GM23248 (cell line): ENCODE measurements around the gene MRPL19. TPM values are rescaled to one million over a fixed set of nuclear protein-coding genes. Genes with fewer than 3 reads are reported as not detected.
A peak's percentile ranks its signal among the peaks of the same experiment; 100 is the strongest.

Source experiments
- DNase-seq: peaks from one replicate; pipeline ENCODE4 v3.0.0-alpha.2; 2015
- H2AFZ ChIP-seq: fragments of 200-600 bp; sonication (generic); 2 replicates; pipeline ENCODE4 v1.6.1; 2016; ENCODE audit warnings: antibody characterized with exemption
- H3F3A ChIP-seq: fragments of 200-600 bp; sonication (generic); 2 replicates; pipeline ENCODE4 v1.6.1; 2016; ENCODE audit warnings: mild to moderate bottlenecking, antibody characterized with exemption, mixed run types; ENCODE audit not compliant: insufficient read depth
- H3K27ac ChIP-seq: fragments of 200-600 bp; sonication (generic); 2 replicates; pipeline ENCODE4 v1.5.1; 2016; ENCODE audit warnings: mild to moderate bottlenecking
- H3K27me3 ChIP-seq: fragments of 200-600 bp; sonication (generic); replicated peaks from 2 replicates; pipeline ENCODE4 v1.6.1; 2016; ENCODE audit warnings: mild to moderate bottlenecking; ENCODE audit not compliant: insufficient read depth
- H3K36me3 ChIP-seq: fragments of 200-600 bp; sonication (generic); 2 replicates; pipeline ENCODE4 v1.6.1; 2016; ENCODE audit warnings: low read depth, mild to moderate bottlenecking
- H3K4me1 ChIP-seq: fragments of 200-600 bp; sonication (generic); 2 replicates; pipeline ENCODE4 v1.6.1; 2016; ENCODE audit warnings: mild to moderate bottlenecking; ENCODE audit not compliant: insufficient read depth
- H3K4me2 ChIP-seq: fragments of 200-600 bp; sonication (generic); one replicate; pipeline ENCODE4 v1.6.1; 2016; ENCODE audit warnings: mild to moderate bottlenecking; ENCODE audit not compliant: unreplicated experiment
- H3K4me3 ChIP-seq: fragments of 200-600 bp; sonication (generic); 2 replicates; pipeline ENCODE4 v1.5.1; 2016; ENCODE audit warnings: mild to moderate bottlenecking
- H3K79me2 ChIP-seq: fragments of 200-600 bp; sonication (generic); 2 replicates; pipeline ENCODE4 v1.6.1; 2016; ENCODE audit warnings: mild to moderate bottlenecking; ENCODE audit not compliant: insufficient read depth
- H3K9ac ChIP-seq: fragments of 200-600 bp; sonication (generic); 2 replicates; pipeline ENCODE4 v1.6.1; 2016; ENCODE audit warnings: mild to moderate bottlenecking
- H3K9me2 ChIP-seq: fragments of 200-600 bp; sonication (generic); 2 replicates; pipeline ENCODE4 v1.6.1; 2016; ENCODE audit warnings: mixed run types, mild to moderate bottlenecking, moderate library complexity; ENCODE audit not compliant: insufficient read depth
- H3K9me3 ChIP-seq: fragments of 200-600 bp; sonication (generic); one replicate; pipeline ENCODE4 v1.6.1; 2017; ENCODE audit warnings: low read depth
- H4K20me1 ChIP-seq: fragments of 200-600 bp; sonication (generic); 2 replicates; pipeline ENCODE4 v1.6.0; 2016; ENCODE audit not compliant: insufficient read depth
- EZH2 ChIP-seq: fragments of 200-600 bp; sonication (generic); IDR thresholded peaks from 2 replicates; pipeline ENCODE4 v1.6.1; 2018; ENCODE audit warnings: antibody characterized with exemption, mild to moderate bottlenecking; ENCODE audit not compliant: insufficient read depth, poor library complexity, severe bottlenecking
- EZH2phosphoT487 ChIP-seq: fragments of 200-600 bp; sonication (generic); IDR thresholded peaks from 2 replicates; pipeline ENCODE4 v1.6.1; 2018; ENCODE audit warnings: antibody characterized with exemption, moderate library complexity, mild to moderate bottlenecking, low read depth; ENCODE audit not compliant: insufficient read depth
- WGBS, 2 experiments: methylation state at CpG; one replicate each; pipeline ENCODE4 v1.1.6; 2015 to 2017; ENCODE audit warnings: low lambda C conversion rate in 2 of 2, low coverage in 1 of 2; ENCODE audit errors: missing lambda C conversion rate in 2 of 2; 5-methylcytosine and 5-hydroxymethylcytosine counted together
- in situ Hi-C: fragments of 300-500 bp; cut with MboI; formaldehyde crosslinking; loops from 2 replicates; pipeline ENCODE4 v1.15.0; 2020
- polyA plus RNA-seq: library from polyadenylated mRNA; unstranded; fragments of >200 nt; fragmentation: Nextera tagmentation; extraction: Ambion mirVana; gene quantifications from 2 replicates; pipeline ENCODE4 v1.2.1, GENCODE V29; 2016
- total RNA-seq: library from RNA; depleted of rRNA; stranded (reverse); fragments of >200 nt; shearing (Covaris generic); gene quantifications from 2 replicates; pipeline ENCODE4 v1.2.3, GENCODE V29; 2014

Gene MRPL19
- total and polyA plus RNA-seq, 2 experiments from 2014 or later: 48.7 to 55.2 TPM

DNA sequence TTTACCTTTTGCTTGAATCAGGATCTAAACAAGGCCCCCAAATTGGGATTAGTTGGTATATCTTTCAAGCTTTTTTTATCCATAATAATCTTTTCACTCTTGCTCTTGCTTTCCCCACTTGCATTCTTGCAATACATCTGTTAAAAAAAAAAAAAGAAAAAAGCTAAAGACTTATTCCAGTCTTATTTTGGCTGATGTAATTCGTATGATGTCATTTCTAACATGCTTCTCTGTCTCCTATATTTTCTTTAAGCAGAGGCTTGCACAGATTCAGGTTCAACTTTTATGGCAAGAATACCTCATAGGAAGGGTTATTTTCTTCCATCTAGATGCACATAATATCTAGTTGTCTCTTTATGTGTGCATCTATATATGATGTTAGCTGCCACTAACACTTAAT, 73.9 kb downstream of the MRPL19 start:
- H3K9ac ChIP-seq: no peak overlapping the region
- no peaks in the 10 kb centered on the region for H4K20me1 ChIP-seq
- H3K79me2 ChIP-seq: no peaks in the 10 kb centered on the region
- TF ChIP-seq EZH2 (no peak), EZH2phosphoT487 (no peak)
- no peak overlapping the region for H2AFZ ChIP-seq
- no peak for DNase-seq
- no peaks in the 10 kb centered on the region for H3K9me3 ChIP-seq
- WGBS, 2 experiments: 11 to 25% methylated on average over 1 of the region's 1 CpG
- H3K9me2 ChIP-seq: no peaks in the 10 kb centered on the region
- H3K27ac ChIP-seq: no peak overlapping the region
- in situ Hi-C loops: no loop called here
- no peak overlapping the region for H3K4me3 ChIP-seq
- H3K36me3 ChIP-seq: no peaks in the 10 kb centered on the region
- H3F3A ChIP-seq: no peaks in the 10 kb centered on the region
- H3K27me3 ChIP-seq: peaks cover 18% of the 10 kb centered on the region
- H3K4me2 ChIP-seq: no peak overlapping the region
- H3K4me1 ChIP-seq: no peaks in the 10 kb centered on the region

DNA sequence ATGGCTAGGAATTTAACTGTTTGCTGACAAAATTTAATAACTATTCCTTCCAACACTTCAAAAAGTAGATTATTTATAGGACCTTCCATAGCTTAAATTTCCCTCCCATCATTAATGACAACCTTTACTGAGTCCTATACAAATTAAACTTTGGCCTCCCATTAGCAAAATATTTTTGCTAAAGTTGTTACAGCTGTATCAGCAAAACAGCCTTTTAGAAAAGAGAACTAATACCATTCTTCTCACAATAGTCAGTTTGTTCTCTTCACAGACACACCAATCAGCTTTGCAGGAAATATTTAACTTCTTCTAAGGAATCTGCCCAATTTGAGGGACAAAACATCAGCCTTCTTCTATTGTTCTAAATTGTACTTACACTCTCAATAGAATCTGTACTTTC, 76.1 kb downstream of the MRPL19 start:
- TF ChIP-seq EZH2phosphoT487: no peak
- no peak for TF ChIP-seq EZH2
- H3K4me2 ChIP-seq: no peak overlapping the region
- H3K36me3 ChIP-seq: no peaks in the 10 kb centered on the region
- H3K4me3 ChIP-seq: no peak overlapping the region
- no peak for DNase-seq
- H3K79me2 ChIP-seq: no peaks in the 10 kb centered on the region
- H3K9me3 ChIP-seq: no peaks in the 10 kb centered on the region
- no peaks in the 10 kb centered on the region for H4K20me1 ChIP-seq
- in situ Hi-C loops: no loop called here
- H3F3A ChIP-seq: no peaks in the 10 kb centered on the region
- H3K4me1 ChIP-seq: no peaks in the 10 kb centered on the region
- H3K9me2 ChIP-seq: no peaks in the 10 kb centered on the region
- H3K9ac ChIP-seq: no peak overlapping the region
- H3K27me3 ChIP-seq: peaks cover 27% of the 10 kb centered on the region
- no peak overlapping the region for H3K27ac ChIP-seq
- H2AFZ ChIP-seq: no peak overlapping the region

DNA sequence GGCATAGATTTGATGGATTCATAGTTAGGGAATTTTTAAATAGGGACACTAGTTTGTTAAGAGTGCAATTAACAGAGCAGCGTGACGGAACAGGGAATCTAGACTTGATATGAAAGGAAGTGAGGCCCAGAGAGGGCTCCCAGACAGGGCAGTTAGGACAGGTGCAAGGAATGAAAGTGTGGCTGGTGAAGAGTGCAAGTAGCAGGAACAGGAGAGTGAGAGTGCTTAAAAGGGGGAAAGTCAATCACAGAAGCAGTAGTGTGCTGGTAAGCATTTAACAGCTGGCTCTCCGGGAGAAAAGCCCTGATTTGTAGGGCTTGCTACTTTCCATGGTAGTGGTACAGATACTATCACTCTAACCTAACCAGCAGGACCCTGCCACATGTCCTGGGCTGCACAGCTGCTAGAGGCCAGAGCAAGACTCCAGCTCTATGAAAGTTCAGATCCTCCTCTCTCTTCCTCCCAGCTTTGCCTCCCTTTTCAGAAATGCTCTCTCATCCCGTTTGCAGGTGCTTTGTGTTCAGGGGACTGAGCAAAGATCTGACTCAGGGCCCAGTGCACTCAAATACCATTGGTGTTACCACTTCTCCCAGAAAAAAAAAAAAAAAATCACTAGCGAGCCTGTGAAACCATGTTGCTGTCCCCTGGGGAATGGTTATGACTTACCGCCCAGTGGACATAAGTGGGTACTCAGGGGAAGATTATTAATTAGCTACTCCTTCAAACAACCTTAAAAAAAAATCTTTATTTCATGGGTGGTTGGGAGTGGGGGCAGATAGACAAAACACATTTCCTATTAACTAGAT, 82.2 kb downstream of the MRPL19 start:
- in situ Hi-C loops: no loop called here
- Histone ChIP-seq H3K9me2 (no peaks in the 10 kb centered on the region), H3K79me2 (no peaks in the 10 kb centered on the region), H3K4me3 (no peak overlapping the region), H3K27me3 (peaks cover 25% of the 10 kb centered on the region), H4K20me1 (no peaks in the 10 kb centered on the region), H3K9me3 (no peaks in the 10 kb centered on the region), H3K9ac (no peak overlapping the region), H3F3A (no peaks in the 10 kb centered on the region), H3K27ac (no peak overlapping the region), H3K4me2 (no peak overlapping the region), H2AFZ (no peak overlapping the region), H3K4me1 (no peaks in the 10 kb centered on the region), H3K36me3 (no peaks in the 10 kb centered on the region)
- no peak for TF ChIP-seq EZH2phosphoT487
- TF ChIP-seq EZH2: no peak
- DNase-seq: no peak
- WGBS, 2 experiments: 50 to 54% methylated on average over 6 of the region's 6 CpGs

DNA sequence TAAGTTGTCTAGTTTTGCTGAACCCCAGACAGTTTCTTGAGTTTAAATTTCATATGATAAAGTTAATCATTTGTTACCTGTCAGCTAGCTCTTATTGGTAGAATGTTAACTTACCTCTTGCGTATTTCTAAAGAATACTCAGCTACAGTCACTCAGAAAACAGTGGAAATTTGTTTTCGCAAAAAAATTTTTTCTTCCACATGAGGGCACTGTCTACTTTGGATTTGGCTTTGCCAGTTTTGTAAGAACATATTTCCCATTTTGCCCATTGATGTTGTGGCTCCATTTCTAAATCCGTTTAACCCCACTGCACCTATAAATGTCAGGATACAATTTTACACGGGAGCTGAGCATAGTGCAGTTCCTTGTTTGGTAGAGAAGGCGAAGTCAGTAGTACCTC, 83.3 kb downstream of the MRPL19 start:
- H2AFZ ChIP-seq: no peak overlapping the region
- H3K4me3 ChIP-seq: no peak overlapping the region
- WGBS, 2 experiments: 39 to 40% methylated on average over 5 of the region's 5 CpGs
- H3K4me1 ChIP-seq: no peaks in the 10 kb centered on the region
- peak; percentile 19 for DNase-seq
- no peak overlapping the region for H3K27ac ChIP-seq
- H3K4me2 ChIP-seq: no peak overlapping the region
- H3K79me2 ChIP-seq: no peaks in the 10 kb centered on the region
- no peaks in the 10 kb centered on the region for H3F3A ChIP-seq
- in situ Hi-C loops: no loop called here
- H4K20me1 ChIP-seq: no peaks in the 10 kb centered on the region
- no peaks in the 10 kb centered on the region for H3K9me3 ChIP-seq
- no peaks in the 10 kb centered on the region for H3K9me2 ChIP-seq
- TF ChIP-seq EZH2 (no peak), EZH2phosphoT487 (no peak)
- H3K9ac ChIP-seq: no peak overlapping the region
- H3K36me3 ChIP-seq: no peaks in the 10 kb centered on the region
- peaks cover 25% of the 10 kb centered on the region for H3K27me3 ChIP-seq

DNA sequence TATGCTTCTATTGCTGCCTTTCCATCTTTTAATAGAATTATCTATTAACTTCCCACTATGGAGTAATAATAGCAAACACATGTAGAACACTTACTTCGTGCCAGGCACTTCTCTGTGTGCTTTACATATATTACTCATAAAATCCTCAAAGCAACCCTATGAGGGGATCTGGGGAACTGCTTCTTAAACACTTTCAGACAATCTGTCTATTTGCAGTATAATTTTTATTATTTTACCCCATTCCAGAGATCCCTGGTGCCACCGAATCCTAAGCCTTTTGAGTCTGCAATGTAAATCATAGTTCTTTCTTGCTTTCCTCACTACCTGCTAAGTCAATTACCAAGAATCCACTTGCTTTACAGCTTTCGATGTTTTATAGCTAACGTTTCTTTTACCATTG, 89.7 kb downstream of the MRPL19 start:
- no peak overlapping the region for H3K4me3 ChIP-seq
- no peak overlapping the region for H3K27ac ChIP-seq
- H3K36me3 ChIP-seq: no peaks in the 10 kb centered on the region
- in situ Hi-C loops: no loop called here
- H3K9me2 ChIP-seq: no peaks in the 10 kb centered on the region
- no peaks in the 10 kb centered on the region for H3K9me3 ChIP-seq
- H4K20me1 ChIP-seq: no peaks in the 10 kb centered on the region
- H3K4me1 ChIP-seq: no peaks in the 10 kb centered on the region
- 1 to 2% methylated on average over 4 of the region's 4 CpGs for WGBS, 2 experiments
- no peak for DNase-seq
- peaks cover 18% of the 10 kb centered on the region for H3K27me3 ChIP-seq
- H3K4me2 ChIP-seq: no peak overlapping the region
- H2AFZ ChIP-seq: no peak overlapping the region
- H3K79me2 ChIP-seq: no peaks in the 10 kb centered on the region
- no peaks in the 10 kb centered on the region for H3F3A ChIP-seq
- H3K9ac ChIP-seq: no peak overlapping the region
- no peak for TF ChIP-seq EZH2
- TF ChIP-seq EZH2phosphoT487: no peak
